GM19099 (cell line): ENCODE data around the gene COPS4.
A peak's percentile ranks its signal among the peaks of the same experiment; 100 is the strongest.

Source experiments
- POLR2A ChIP-seq: IDR thresholded peaks from 3 replicates; pipeline ENCODE4 v1.6.1; 2011; ENCODE audit warnings: low read depth; ENCODE audit not compliant: insufficient read length; ENCODE audit errors: extremely low read depth

The COPS4 gene

DNA sequence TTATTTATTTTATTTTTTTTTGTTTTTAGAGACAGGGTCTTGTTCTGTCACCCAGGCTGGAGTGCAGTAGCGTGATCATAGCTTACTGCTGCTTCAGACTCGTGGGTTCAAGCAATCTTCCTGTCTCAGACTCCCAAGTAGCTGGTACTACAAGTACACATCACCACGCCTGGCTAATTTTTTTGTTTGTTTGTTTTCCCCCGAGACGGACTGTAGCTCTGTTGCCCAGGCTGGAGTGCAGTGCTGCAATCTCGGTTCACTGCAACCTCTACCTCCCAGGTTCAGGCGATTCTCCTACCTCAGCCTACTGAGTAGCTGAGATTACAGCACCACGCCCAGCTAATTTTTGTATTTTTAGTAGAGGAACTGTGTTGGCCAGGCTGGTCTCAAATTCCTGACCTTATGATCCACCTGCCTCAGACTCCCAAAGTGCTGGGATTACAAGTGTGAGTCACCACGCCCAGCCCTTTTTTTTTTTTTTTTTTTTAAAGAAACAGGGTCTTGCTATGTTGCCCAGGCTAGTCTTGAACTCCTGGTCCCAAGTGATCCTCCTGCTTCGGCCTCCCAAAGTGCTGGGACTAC is 32.2 kb downstream of the COPS4 start:
- no peak for TF ChIP-seq POLR2A

DNA sequence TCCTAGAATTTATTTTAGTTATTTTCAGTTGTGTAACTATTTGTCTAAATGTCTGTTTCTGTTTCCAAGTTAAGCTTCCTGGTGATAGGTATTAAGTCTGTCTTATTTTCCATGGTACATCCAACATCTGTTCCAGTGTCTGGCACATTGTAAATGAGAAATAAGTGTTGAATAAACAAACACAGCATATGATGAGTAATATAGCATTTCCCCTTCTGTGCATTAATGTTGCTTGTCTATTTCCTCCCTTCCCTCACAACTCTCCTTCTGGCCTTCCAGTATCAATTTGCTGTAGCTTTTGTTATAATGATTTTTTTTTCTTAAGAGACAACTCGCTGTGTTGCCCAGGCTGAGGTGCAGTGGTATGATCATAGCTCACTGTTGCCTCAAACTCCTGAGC is 36.1 kb downstream of the COPS4 start:
- TF ChIP-seq POLR2A = no peak

DNA sequence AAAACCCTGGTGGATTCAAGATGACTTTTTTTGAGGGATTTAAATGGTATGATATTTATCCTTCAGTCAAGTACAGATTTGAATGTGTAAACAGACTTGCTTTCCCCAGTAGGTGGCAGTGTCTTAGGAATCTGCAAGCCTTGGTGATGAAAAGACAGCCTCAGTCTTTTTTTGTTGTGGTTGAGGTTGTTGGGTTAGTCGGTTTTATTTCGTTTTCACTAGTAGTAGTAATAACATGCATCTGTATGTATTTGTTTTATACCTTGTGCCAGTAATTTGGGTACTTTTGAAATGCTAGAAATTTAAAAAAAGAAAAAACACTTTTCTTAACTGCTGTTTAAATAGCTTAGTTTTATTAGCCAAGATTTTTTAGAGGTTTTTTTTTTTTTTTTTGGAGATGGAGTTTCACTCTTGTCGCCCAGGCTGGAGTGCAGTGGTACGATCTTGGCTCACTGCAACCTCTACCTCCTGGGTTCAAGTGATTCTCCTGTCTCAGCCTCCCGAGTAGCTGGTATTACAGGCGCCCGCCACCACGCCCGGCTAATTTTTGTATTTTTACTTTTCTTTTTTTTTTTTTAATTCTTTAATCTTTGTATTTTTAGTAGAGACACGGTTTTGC is 39.2 kb downstream of the COPS4 start:
- no peak for TF ChIP-seq POLR2A

DNA sequence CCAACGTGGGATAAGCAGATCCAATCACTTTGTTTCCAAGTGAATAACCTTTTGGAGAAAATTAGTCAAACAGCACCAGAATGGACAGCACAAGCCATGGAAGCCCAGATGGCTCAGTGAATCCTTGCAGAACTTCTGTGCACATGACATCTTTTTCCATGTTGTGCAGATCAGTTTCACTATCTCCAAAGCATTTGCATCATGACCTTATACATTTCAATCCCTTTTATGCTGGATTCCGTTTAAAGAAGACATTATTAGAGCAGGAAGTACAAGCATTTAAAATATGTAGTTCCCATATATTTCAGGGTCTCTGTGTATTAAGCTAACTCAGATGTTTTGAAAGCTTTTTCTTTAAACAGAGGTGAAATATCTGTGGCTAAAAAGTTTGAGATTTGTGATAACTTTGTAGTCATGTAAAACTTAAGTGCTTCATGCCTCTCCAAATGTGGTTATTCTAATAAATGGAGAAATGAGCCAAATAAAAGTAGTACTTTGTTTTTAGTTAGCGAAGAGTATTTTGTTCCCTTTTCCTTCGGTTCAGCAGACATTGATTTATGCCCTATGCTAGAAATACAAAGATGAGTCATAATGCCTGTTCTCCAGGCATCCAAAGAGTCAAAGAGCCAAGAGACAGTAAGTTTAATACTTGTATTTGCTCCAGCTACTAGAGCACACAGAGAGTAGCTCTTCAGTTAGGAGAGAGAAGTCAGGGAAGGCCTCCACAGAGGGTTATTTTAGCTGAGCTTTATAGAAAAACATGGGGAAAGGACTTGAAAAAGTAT is 40.5 kb downstream of the COPS4 start:
- TF ChIP-seq POLR2A = no peak

DNA sequence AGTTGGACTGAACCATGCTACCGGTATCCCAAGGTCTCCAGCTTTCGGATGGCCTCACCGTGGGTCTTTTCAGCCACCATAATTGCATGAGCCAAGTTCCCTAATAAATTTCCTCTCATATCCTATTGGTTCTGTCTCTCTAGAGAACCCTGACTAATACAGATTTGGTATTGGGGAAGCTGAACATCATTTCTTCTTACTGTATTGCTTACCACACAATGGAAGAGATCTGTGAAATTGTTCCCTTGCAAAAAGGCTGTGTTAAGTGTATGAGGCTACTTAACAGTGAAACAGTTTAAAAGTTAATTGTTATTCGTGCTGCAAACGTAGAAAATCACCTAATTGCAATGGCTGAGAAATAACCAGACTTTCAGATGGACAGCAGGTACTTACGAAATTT is 45.6 kb downstream of the COPS4 start:
- no peak for TF ChIP-seq POLR2A

DNA sequence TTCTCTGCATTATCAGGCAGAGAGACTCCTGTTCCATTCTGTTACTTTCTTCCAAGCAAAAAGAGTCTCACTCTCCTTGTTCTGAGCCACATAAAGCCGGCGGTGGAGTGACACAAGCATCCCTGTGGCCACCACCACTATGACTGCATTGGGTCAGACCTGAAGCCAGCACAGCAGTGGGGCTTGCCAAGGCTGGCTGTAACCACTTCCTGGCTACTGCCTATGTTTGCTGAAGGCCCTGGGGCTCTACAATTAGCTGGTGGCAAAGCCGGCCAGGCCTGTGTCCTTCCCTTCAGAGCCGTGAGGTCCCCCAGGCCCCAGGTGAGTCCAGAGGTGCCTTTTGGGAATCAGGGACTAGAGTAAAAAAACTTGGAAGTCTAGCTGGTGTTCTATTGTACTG is 47.8 kb downstream of the COPS4 start:
- no peak for TF ChIP-seq POLR2A

DNA sequence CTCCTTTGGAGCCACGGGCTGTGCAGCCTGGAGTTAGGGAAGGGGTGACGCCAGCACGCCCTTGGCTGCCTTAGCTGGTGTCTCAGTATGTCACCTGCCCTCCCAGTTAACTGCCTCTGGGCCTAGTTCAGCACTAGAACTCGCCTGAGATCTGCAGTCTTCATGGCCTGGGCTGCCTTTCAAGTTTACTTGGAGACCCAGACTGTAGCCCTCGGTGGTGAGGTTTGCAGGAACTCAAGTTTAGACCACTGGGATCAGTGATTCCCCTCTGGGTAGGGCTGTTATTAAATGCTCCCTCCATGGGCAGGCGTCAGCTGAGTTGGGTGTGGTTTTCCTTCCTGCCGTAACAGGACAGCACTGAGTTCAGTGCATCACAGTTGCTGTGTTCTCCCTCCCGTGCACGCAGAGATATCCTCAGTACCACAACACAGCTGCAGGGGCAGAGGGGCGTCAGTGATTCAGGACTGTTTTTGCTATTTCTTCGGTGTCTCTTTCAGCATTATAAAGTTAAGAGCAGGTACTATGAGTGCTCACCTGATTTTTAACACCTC is 49.0 kb downstream of the COPS4 start:
- TF ChIP-seq POLR2A = peak; percentile 30

DNA sequence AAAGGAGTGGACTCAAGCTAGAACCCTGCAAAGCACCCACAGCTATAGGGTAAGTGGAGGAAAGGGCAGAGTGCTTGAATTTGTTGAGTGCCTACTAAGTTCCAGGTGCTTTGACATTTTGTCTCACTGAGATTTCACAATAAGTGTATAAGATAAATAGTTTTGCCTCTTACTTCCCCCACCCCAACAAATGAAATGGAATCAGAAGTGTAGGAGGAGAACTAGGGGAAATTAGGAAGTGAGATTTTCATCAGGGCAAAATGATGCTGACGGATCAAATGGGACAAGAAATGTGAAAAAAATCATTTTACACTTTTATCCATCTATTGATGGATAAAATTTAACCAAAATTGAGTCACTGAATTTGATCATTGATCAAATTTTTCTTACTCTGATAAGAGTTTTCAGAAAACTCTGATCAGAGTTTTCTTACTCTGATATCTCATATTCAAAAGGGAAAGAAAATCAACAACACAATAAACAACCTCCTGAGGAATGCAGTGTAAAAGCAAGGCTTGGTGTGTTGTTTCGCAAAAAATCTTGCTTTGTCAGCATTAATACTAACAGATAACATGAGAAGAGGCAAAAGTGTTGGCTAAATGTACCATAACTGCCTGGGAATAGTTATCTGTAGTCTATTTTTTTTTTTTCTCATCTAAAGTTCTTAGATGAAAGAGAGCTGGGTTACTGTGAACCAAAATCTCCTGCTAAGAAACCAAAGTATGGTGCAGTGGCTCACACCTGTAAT is 54.6 kb downstream of the COPS4 start:
- TF ChIP-seq POLR2A = no peak

DNA sequence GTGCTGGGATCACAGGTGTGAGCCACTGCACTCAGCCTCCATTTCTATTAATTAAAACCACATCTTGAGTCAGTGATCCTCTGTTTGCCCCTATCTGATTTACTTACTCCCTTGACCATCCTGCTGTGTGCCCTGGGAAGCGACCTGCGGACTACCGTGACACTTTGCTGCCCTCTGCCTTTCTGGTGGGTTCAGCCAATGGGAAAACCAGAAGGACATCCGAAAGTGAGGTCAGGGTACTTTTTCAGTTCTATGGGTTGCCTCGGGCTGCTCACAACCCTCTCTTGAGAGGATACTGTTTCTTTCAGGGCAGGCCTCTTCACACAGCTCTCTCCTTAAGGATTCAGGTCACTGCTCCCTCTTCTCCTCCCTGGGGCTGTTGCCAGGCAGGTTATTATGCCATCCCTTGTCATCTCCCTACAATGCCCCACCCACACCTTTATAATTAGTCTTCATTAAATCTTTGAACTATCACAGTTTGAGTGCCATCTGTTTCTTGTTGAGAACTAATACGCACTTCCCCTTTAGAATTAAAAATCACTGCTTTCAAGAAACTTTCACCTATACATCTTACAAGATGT is 58.2 kb downstream of the COPS4 start:
- TF ChIP-seq POLR2A = no peak

DNA sequence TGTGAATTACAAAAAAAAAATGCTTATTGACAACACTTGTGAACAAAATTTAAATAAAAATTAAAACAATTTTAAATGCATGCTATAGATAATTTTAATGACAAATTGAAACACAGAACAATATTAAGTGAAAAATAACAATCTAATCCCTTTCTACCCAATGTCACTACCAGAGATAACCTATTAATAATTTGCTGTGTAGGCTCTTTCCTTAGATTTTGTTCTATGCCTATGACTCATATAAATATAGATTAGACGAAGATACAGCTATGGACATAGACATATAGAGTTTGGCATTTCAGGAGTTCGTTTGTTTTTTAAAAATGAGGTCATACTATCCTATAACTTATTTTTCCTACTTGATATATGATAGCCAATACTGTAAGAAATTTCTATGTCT is 61.4 kb downstream of the COPS4 start:
- no peak for TF ChIP-seq POLR2A

DNA sequence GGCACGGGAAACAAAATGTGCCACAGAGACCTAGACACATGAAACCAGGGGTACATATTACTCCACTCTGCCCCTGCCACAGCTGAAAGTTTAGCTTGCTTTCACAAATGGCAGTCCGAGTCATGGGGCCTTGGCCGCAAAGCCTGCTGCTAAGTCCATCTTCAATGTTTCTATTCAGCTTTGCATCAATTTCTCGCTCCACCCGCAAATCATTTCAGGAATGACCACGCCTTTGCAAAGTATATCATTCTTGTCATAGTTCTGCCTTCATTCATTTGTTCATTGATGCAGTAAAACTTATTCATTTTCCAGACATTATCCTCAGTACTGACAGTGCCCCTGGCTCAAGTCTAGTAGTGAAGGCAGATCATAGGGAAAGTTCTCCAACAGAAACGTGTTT is 70.0 kb downstream of the COPS4 start:
- TF ChIP-seq POLR2A = no peak

DNA sequence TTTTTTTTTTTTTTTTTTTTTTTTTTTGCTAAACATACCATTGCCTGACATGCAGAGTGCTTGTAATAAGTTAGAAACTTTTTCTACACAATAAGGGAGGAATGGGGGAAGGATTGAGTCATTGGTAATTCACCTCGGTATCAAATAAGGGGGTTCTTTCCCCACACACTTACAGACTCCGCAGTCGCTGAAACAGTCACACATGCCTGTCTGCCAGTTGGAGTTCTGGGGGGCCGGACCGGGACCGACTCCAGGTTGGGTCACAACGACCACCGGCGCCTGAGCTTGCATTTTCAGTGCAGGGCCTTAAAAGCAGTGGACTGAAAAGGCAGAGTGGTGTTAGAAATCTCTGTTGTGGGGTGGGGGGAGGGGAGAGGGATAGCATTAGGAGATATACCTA is 72.6 kb downstream of the COPS4 start:
- TF ChIP-seq POLR2A = no peak

DNA sequence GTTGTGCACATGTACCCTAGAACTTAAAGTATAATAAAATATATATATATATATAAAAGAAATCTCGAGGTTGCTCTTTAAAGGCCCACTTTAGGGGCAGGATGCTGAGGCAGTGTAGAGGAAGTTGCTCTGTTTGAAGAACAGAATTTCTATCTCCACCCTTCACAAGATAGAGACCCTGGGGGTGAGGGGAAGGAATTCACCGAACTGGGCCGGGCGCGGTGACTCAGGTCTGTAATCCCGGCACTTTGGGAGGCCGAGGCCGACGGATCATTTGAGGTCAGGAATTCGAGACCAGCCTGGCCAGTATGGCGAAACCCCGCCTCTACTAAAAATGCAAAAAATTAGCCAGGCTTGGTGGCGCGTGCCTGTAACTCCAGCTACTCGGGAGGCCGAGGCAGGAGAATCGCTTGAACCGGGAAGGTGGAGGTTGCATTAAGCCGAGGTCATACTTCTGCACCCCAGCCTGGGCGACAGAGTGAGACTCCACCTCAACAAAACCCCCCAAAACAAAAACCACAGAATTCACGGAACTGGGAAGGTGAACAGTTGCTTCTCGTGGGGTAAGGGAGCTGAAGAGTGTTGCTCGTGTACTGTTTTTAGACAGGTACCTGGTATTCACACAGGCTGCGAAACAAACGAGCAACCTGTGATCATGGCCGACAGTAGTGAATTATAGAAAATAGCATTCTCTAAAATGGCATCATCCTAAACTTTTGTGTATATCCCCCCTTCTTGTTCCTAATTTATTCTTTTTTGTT is 73.3 kb downstream of the COPS4 start:
- TF ChIP-seq POLR2A = peak; percentile 24
